Gastrocnemius medialis (tissue), 4 donors: ENCODE results near the gene PLCXD1.

Experiments
- CTCF ChIP-seq, 5 experiments: fragments of 450-650 bp in 3 of 5; fragments of 200-600 bp in 2 of 5; sonication (generic) in 2 of 5; IDR thresholded peaks in 4 of 5; conservative IDR thresholded peaks in 1 of 5; 1 replicate in 4 of 5; 2 replicates in 1 of 5; pipeline ENCODE4 v1.5.1; 2016 to 2019; ENCODE audit warnings: antibody characterized with exemption in 5 of 5, mild to moderate bottlenecking in 3 of 5, moderate library complexity in 3 of 5
- POLR2A ChIP-seq, 2 donors: fragments of 450-650 bp; IDR thresholded peaks; one replicate each; pipeline ENCODE4 v1.6.1; 2017; ENCODE audit warnings: antibody characterized with exemption in 2 of 2, mild to moderate bottlenecking in 2 of 2, moderate library complexity in 2 of 2

- no peak for TF ChIP-seq CTCF (IDR thresholded peaks at IDR 0.05 in 4 of 5, conservative IDR thresholded peaks at IDR 0.05 in 1 of 5)
- TF ChIP-seq POLR2A (IDR thresholded peaks at IDR 0.05): no peak
Observed at GRCh38 chrX:338836-339400, 57.7 kb downstream of the PLCXD1 start.
